CD4-positive, CD25-positive, alpha-beta regulatory T cell (primary cell): Measurements from ENCODE around the gene CRB3. TPM values are rescaled to one million over a fixed set of nuclear protein-coding genes. Genes with fewer than 3 reads are reported as not detected.

ENCODE experiments used
- ATAC-seq, 2 donors: fragments of 150-1000 bp; cut with Tn5 transposase; one replicate each; pipeline ENCODE4 v1.10.0; 2021; ENCODE audit warnings: low read depth in 2 of 2, moderate number of reproducible peaks in 2 of 2, moderate library complexity in 1 of 2
- DNase-seq, 3 donors: peaks; one replicate each; pipeline versions ENCODE4 v3.0.0 to v3.0.0-alpha.2; 2012 to 2022; ENCODE audit warnings: mixed read lengths in 1 of 3
- H3K27ac ChIP-seq: one replicate; pipeline ENCODE4 v1.7.0; 2013; ENCODE audit warnings: mild to moderate bottlenecking, low read length; ENCODE audit not compliant: insufficient read depth, poor library complexity, severe bottlenecking
- H3K27me3 ChIP-seq: one replicate; pipeline ENCODE4 v1.7.0; 2013; ENCODE audit warnings: low read length; ENCODE audit not compliant: control insufficient read depth, insufficient read depth
- H3K36me3 ChIP-seq: one replicate; pipeline ENCODE4 v1.7.0; 2013; ENCODE audit warnings: mild to moderate bottlenecking, low read length, moderate library complexity; ENCODE audit not compliant: control insufficient read depth, insufficient read depth
- H3K4me1 ChIP-seq: 2 replicates; pipeline ENCODE4 v1.7.0; 2013; ENCODE audit warnings: mild to moderate bottlenecking, low read length; ENCODE audit not compliant: insufficient read depth, control insufficient read depth, poor library complexity, severe bottlenecking
- H3K4me3 ChIP-seq: one replicate; pipeline ENCODE4 v1.7.0; 2013; ENCODE audit warnings: low read depth, mild to moderate bottlenecking, low read length, moderate library complexity
- H3K9me3 ChIP-seq, 2 experiments: 1 replicate in 1 of 2; 2 replicates in 1 of 2; pipeline ENCODE4 v1.7.0; 2013; ENCODE audit warnings: low read length in 2 of 2, mild to moderate bottlenecking in 1 of 2, moderate library complexity in 1 of 2; ENCODE audit not compliant: control insufficient read depth in 2 of 2
- H3K27ac Mint-ChIP-seq, 3 donors: one replicate each; pipeline ENCODE4 v1.8.0; 2020 to 2022; ENCODE audit warnings: mild to moderate bottlenecking in 3 of 3, mixed read lengths in 3 of 3, moderate library complexity in 2 of 3
- H3K27me3 Mint-ChIP-seq: one replicate; pipeline ENCODE4 v1.8.0; 2022; ENCODE audit warnings: mild to moderate bottlenecking, mixed read lengths
- H3K36me3 Mint-ChIP-seq: one replicate; pipeline ENCODE4 v1.8.0; 2020; ENCODE audit warnings: mixed read lengths
- H3K4me1 Mint-ChIP-seq, 4 donors: one replicate each; pipeline ENCODE4 v1.8.0; 2020 to 2022; ENCODE audit warnings: mixed read lengths in 4 of 4, mild to moderate bottlenecking in 1 of 4
- H3K4me3 Mint-ChIP-seq, 4 donors: one replicate each; pipeline ENCODE4 v1.8.0; 2020 to 2022; ENCODE audit warnings: mild to moderate bottlenecking in 4 of 4, mixed read lengths in 4 of 4, moderate library complexity in 3 of 4
- H3K9me3 Mint-ChIP-seq, 7 donors: one replicate each; pipeline ENCODE4 v1.8.0; 2020 to 2022; ENCODE audit warnings: mixed read lengths in 7 of 7, mild to moderate bottlenecking in 3 of 7, moderate library complexity in 2 of 7
- polyA plus RNA-seq, 4 donors: library from polyadenylated mRNA; unstranded; fragments of 300-500 nt; fragmentation: Illumina TruSeq; gene quantifications; one replicate each; pipeline ENCODE4 v1.2.3, GENCODE V29; 2021
- total RNA-seq: library from RNA; stranded (reverse); gene quantifications from one replicate; pipeline ENCODE4 v1.2.3, GENCODE V29; 2022

CRB3 gene
- total and polyA plus RNA-seq, 5 donors from 2014 or later: 1.6 to 5.8 (median 3.4) TPM

- ATAC-seq (no peak), DNase-seq (no peak)
- Histone ChIP-seq H3K27me3 (no peaks in the 10 kb centered on the region), H3K4me1 (peaks cover 33% of the 10 kb centered on the region), H3K27ac (no peak overlapping the region), H3K9me3 (no peaks in the 10 kb centered on the region), H3K4me3 (no peak overlapping the region), H3K36me3 (peaks cover 58% of the 10 kb centered on the region)
- Mint-ChIP-seq H3K36me3 (peaks cover 15% of the 10 kb centered on the region), H3K4me3 (peak overlapping the region in 1 of 4 donors; percentile 88), H3K4me1 (peaks cover 0 to 43% (median 22%) of the 10 kb centered on the region in 4 donors), H3K9me3 (no peaks in the 10 kb centered on the region), H3K27me3 (no peaks in the 10 kb centered on the region), H3K27ac (peak overlapping the region in 2 of 3 donors; percentile 5 to 20)
Measured at GRCh38 chr19:6421075-6422014, 42.7 kb upstream of the CRB3 start.

- peak overlapping the region; percentile 75 for H3K4me3 ChIP-seq
- DNase-seq (peak in 1 of 3 donors; percentile 45), ATAC-seq (no peak)
- Mint-ChIP-seq H3K4me3 (peak overlapping the region; percentile 88 to 91 (median 89)), H3K27ac (peak overlapping the region; percentile 12 to 88 (median 86)), H3K27me3 (no peaks in the 10 kb centered on the region), H3K9me3 (no peaks in the 10 kb centered on the region), H3K36me3 (peaks cover 13% of the 10 kb centered on the region), H3K4me1 (peaks cover 0 to 43% (median 22%) of the 10 kb centered on the region in 4 donors)
- H3K36me3 ChIP-seq: peaks cover 35% of the 10 kb centered on the region
- peaks cover 33% of the 10 kb centered on the region for H3K4me1 ChIP-seq
- H3K9me3 ChIP-seq: no peaks in the 10 kb centered on the region
- peak overlapping the region; percentile 66 for H3K27ac ChIP-seq
- no peaks in the 10 kb centered on the region for H3K27me3 ChIP-seq
Measured at GRCh38 chr19:6423499-6424194, 40.4 kb upstream of the CRB3 start.

- peak in 1 of 3 donors; percentile 39 for DNase-seq
- no peaks in the 10 kb centered on the region for H3K9me3 ChIP-seq
- Mint-ChIP-seq H3K27ac (peak within 1 kb of the TSS; percentile 65 to 95 (median 88)), H3K27me3 (no peaks in the 10 kb centered on the region), H3K4me1 (peaks cover 0 to 43% (median 22%) of the 10 kb centered on the region in 4 donors), H3K36me3 (peaks cover 11% of the 10 kb centered on the region), H3K9me3 (no peaks in the 10 kb centered on the region), H3K4me3 (peak within 1 kb of the TSS; percentile 88 to 91 (median 89))
- no peak for ATAC-seq
- peaks cover 27% of the 10 kb centered on the region for H3K36me3 ChIP-seq
- peak within 1 kb of the TSS; percentile 85 for H3K27ac ChIP-seq
- peak within 1 kb of the TSS; percentile 75 for H3K4me3 ChIP-seq
- H3K27me3 ChIP-seq: no peaks in the 10 kb centered on the region
- H3K4me1 ChIP-seq: peaks cover 33% of the 10 kb centered on the region
Measured at GRCh38 chr19:6424195-6424938, 39.7 kb upstream of the CRB3 start, which contains the start of gene KHSRP. TSS of gene KHSRP (minus strand) at chr19:6424811. CDS start at chr19:6424701, 110 bp downstream.

- Mint-ChIP-seq H3K27ac (peak overlapping the region; percentile 65 to 95 (median 85)), H3K4me1 (peaks cover 0 to 48% (median 22%) of the 10 kb centered on the region in 4 donors), H3K36me3 (peaks cover 6% of the 10 kb centered on the region), H3K9me3 (no peaks in the 10 kb centered on the region), H3K4me3 (peak overlapping the region; percentile 77 to 90 (median 84)), H3K27me3 (no peaks in the 10 kb centered on the region)
- Histone ChIP-seq H3K27me3 (no peaks in the 10 kb centered on the region), H3K27ac (peak overlapping the region; percentile 85), H3K4me1 (peaks cover 33% of the 10 kb centered on the region), H3K36me3 (peaks cover 20% of the 10 kb centered on the region), H3K4me3 (peak overlapping the region; percentile 41), H3K9me3 (no peaks in the 10 kb centered on the region)
- ATAC-seq (peak; percentile 86 to 88), DNase-seq (peak; percentile 99 to 100 (median 100))
Measured at GRCh38 chr19:6424939-6425731, 38.9 kb upstream of the CRB3 start.

GRCh38 chr19:6425732-6426620 is 38.1 kb upstream of the CRB3 start:
- no peak for ATAC-seq
- H3K4me1 Mint-ChIP-seq: peaks cover 0 to 43% (median 22%) of the 10 kb centered on the region in 4 donors
- Histone ChIP-seq H3K9me3 (no peaks in the 10 kb centered on the region), H3K36me3 (peaks cover 11% of the 10 kb centered on the region), H3K4me3 (peak overlapping the region; percentile 41), H3K4me1 (peaks cover 33% of the 10 kb centered on the region), H3K27ac (peak overlapping the region; percentile 85), H3K27me3 (no peaks in the 10 kb centered on the region)
- peak overlapping the region; percentile 72 to 95 (median 85) for H3K27ac Mint-ChIP-seq
- DNase-seq: no peak
- H3K4me3 Mint-ChIP-seq: peak overlapping the region in 3 of 4 donors; percentile 11 to 90 (median 86)
- no peaks in the 10 kb centered on the region for H3K27me3 Mint-ChIP-seq
- no peaks in the 10 kb centered on the region for H3K9me3 Mint-ChIP-seq
- H3K36me3 Mint-ChIP-seq: peaks cover 3% of the 10 kb centered on the region

GRCh38 chr19:6427131-6427530 is 36.9 kb upstream of the CRB3 start:
- Mint-ChIP-seq H3K4me1 (peaks cover 0 to 34% (median 18%) of the 10 kb centered on the region in 4 donors), H3K36me3 (peaks cover 7% of the 10 kb centered on the region), H3K27ac (no peak overlapping the region), H3K27me3 (peaks cover 10% of the 10 kb centered on the region), H3K4me3 (no peak overlapping the region), H3K9me3 (no peaks in the 10 kb centered on the region)
- peaks cover 25% of the 10 kb centered on the region for H3K4me1 ChIP-seq
- peaks cover under 1% of the 10 kb centered on the region for H3K36me3 ChIP-seq
- no peak for DNase-seq
- no peak overlapping the region for H3K4me3 ChIP-seq
- H3K9me3 ChIP-seq: no peaks in the 10 kb centered on the region
- ATAC-seq: no peak
- H3K27me3 ChIP-seq: no peaks in the 10 kb centered on the region
- no peak overlapping the region for H3K27ac ChIP-seq
